Transverse colon (tissue), 4 donors: Measurements from ENCODE around the gene FUT6. TPM values are rescaled to one million over a fixed set of nuclear protein-coding genes. Genes with fewer than 3 reads are reported as not detected.

ENCODE experiments used
- DNase-seq: peaks from one replicate; pipeline ENCODE4 v3.0.0-alpha.2; 2019
- H3K27ac ChIP-seq, 4 donors: fragments of 200-600 bp; sonication (generic); 2 replicates each; pipeline ENCODE4 v1.5.1; 2016 to 2018; ENCODE audit warnings: inconsistent platforms in 4 of 4
- H3K27me3 ChIP-seq: fragments of 200-600 bp; sonication (generic); 2 replicates; pipeline ENCODE4 v1.5.1; 2017; ENCODE audit warnings: inconsistent platforms
- H3K36me3 ChIP-seq, 4 donors: fragments of 200-600 bp; sonication (generic); 2 replicates each; pipeline ENCODE4 v1.5.1; 2017 to 2019; ENCODE audit warnings: inconsistent platforms in 4 of 4
- H3K4me1 ChIP-seq, 4 donors: fragments of 200-600 bp; sonication (generic); 2 replicates each; pipeline ENCODE4 v1.5.1; 2017 to 2020; ENCODE audit warnings: inconsistent platforms in 4 of 4
- H3K4me3 ChIP-seq, 4 donors: fragments of 200-600 bp; sonication (generic); 1 replicate in 1 of 4; 2 replicates in 3 of 4; pipeline versions ENCODE4 v1.5.1 to v1.6.1; 2017 to 2019; ENCODE audit warnings: inconsistent platforms in 4 of 4
- H3K9me3 ChIP-seq, 2 donors: fragments of 200-600 bp; sonication (generic); 2 replicates each; pipeline ENCODE4 v1.5.1; 2017 to 2019; ENCODE audit warnings: inconsistent platforms in 2 of 2
- EP300 ChIP-seq: sonication (generic); formaldehyde crosslinking; IDR thresholded peaks from one replicate; pipeline ENCODE4 v1.6.1; 2017; ENCODE audit warnings: antibody characterized with exemption, low read depth
- POLR2A ChIP-seq: fragments of 450-650 bp; IDR thresholded peaks from one replicate; pipeline ENCODE4 v1.6.1; 2016; ENCODE audit warnings: antibody characterized with exemption, mild to moderate bottlenecking, moderate library complexity
- POLR2AphosphoS5 ChIP-seq, 3 donors: sonication (generic); formaldehyde crosslinking; IDR thresholded peaks; one replicate each; pipeline ENCODE4 v1.6.1; 2016; ENCODE audit warnings: antibody characterized with exemption in 3 of 3
- WGBS, 2 donors: methylation state at CpG; one replicate each; pipeline ENCODE4 v1.1.5; 2018; ENCODE audit warnings: low coverage in 1 of 2; 5-methylcytosine and 5-hydroxymethylcytosine counted together
- in situ Hi-C, 4 donors: fragments of 200-750 bp; cut with MboI; loops; one replicate each; pipeline versions ENCODE4 v1.15.0 to v1.15.1; 2017; ENCODE audit warnings: low sequenced_read_pairs in 3 of 4, low pct_ligation_motif_present in 1 of 4, low pct_unique_long_range_greater_than_20kb in 1 of 4
- intact Hi-C: fragments of 100-400 bp; cut with DNase I; formaldehyde crosslinking; loops from one replicate; pipeline ENCODE4 v1.15.1; 2023; ENCODE audit warnings: low total_unique reads
- total RNA-seq, 4 donors: library from RNA; depleted of rRNA; stranded (reverse); fragments of >200 nt; gene quantifications; one replicate each; pipeline ENCODE4 v1.1.0, GENCODE V29; 2016
- TF ChIP-seq, protein P1 (sequence below), 5 experiments: fragments of 200-600 bp in 3 of 5; fragments of 450-650 bp in 2 of 5; sonication (generic) in 3 of 5; IDR thresholded peaks; 1 replicate in 2 of 5; 2 replicates in 3 of 5; pipeline ENCODE4 v1.5.1; 2016 to 2017; ENCODE audit warnings: antibody characterized with exemption in 5 of 5, inconsistent platforms in 3 of 5, mild to moderate bottlenecking in 2 of 5, moderate library complexity in 1 of 5

FUT6 gene
- total RNA-seq, 4 donors from 2014 or later, result 71.9 to 251 (median 115) TPM

DNA sequence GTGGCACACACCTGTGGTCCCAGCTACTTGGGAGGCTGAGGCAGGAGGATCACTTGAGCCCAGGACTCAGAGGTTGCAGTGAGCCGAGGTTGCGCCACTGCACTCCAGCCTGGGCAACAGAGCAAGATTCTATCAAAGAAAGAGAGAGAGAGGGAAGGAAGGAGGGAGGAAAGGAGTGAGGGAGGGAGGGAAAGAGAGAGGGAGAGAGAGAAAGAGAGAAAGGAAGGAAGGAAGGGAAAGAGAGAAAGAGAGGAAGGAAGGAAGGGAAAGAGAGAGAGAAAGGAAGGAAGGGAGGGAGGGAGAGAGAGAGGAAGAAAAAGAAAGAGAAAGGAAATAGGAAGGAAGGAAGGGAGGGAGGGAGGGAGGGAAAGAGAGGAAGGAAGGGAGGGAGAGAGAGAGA lies 22.3 kb downstream of the FUT6 start:
- TF ChIP-seq, protein P1, sequence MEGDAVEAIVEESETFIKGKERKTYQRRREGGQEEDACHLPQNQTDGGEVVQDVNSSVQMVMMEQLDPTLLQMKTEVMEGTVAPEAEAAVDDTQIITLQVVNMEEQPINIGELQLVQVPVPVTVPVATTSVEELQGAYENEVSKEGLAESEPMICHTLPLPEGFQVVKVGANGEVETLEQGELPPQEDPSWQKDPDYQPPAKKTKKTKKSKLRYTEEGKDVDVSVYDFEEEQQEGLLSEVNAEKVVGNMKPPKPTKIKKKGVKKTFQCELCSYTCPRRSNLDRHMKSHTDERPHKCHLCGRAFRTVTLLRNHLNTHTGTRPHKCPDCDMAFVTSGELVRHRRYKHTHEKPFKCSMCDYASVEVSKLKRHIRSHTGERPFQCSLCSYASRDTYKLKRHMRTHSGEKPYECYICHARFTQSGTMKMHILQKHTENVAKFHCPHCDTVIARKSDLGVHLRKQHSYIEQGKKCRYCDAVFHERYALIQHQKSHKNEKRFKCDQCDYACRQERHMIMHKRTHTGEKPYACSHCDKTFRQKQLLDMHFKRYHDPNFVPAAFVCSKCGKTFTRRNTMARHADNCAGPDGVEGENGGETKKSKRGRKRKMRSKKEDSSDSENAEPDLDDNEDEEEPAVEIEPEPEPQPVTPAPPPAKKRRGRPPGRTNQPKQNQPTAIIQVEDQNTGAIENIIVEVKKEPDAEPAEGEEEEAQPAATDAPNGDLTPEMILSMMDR (IDR thresholded peaks at IDR 0.05), result no peak
- TF ChIP-seq POLR2A, result no peak
- no peak for TF ChIP-seq POLR2AphosphoS5 (IDR thresholded peaks at IDR 0.05)
- TF ChIP-seq EP300, result no peak
- intact Hi-C loops, result no loop called here
- Histone ChIP-seq H3K9me3 (no peaks in the 10 kb centered on the region), H3K27me3 (no peaks in the 10 kb centered on the region), H3K4me1 (peaks cover 0 to 8% (median 2%) of the 10 kb centered on the region in 4 donors), H3K27ac (no peak overlapping the region), H3K4me3 (no peak overlapping the region), H3K36me3 (no peaks in the 10 kb centered on the region)
- no peak for DNase-seq
- in situ Hi-C loops, result loop anchor here in 1 of 4 donors (10.0 kb wide), 1 partner anchor 68 kb away; no protein-coding TSS in a partner anchor
- WGBS, 2 donors, result 92 to 97% methylated on average over 2 of the region's 2 CpGs

DNA sequence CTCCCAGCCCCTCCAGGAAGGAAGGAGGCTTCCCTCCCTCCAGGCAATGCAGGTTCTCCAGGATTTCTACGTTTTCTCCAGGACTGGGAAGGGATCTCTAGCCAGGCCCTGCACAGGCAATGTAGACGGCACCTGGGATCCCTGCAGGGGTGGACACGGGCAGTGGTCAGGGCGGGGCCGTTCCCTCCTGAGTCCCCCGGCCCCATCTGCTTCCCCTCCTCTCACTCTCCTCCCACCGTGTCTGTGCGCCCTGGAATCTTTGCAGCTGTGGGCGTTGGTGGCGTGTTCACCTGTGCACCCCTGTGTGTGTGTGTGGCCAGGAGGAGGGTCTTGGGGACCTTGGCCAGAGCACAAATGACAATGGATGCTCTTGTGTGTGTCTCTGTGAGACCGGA lies 24.7 kb downstream of the FUT6 start:
- intact Hi-C loops (no loop called here), in situ Hi-C loops (loop anchor here in 1 of 4 donors (10.0 kb wide), 1 partner anchor 70 kb away; no protein-coding TSS in a partner anchor)
- H3K4me3 ChIP-seq, result no peak overlapping the region
- no peaks in the 10 kb centered on the region for H3K9me3 ChIP-seq
- H3K36me3 ChIP-seq, result no peaks in the 10 kb centered on the region
- no peak overlapping the region for H3K27ac ChIP-seq
- DNase-seq, result no peak
- peaks cover 0 to 7% (median 0%) of the 10 kb centered on the region in 4 donors for H3K4me1 ChIP-seq
- TF ChIP-seq EP300 (no peak), POLR2AphosphoS5 (IDR thresholded peaks at IDR 0.05) (no peak), POLR2A (no peak)
- TF ChIP-seq, protein P1 (IDR thresholded peaks at IDR 0.05), result no peak
- no peaks in the 10 kb centered on the region for H3K27me3 ChIP-seq
- WGBS, 2 donors, result 58% methylated on average over 10 of the region's 11 CpGs; no CpG with 5 or more reads in 1 of the 2 donors

DNA sequence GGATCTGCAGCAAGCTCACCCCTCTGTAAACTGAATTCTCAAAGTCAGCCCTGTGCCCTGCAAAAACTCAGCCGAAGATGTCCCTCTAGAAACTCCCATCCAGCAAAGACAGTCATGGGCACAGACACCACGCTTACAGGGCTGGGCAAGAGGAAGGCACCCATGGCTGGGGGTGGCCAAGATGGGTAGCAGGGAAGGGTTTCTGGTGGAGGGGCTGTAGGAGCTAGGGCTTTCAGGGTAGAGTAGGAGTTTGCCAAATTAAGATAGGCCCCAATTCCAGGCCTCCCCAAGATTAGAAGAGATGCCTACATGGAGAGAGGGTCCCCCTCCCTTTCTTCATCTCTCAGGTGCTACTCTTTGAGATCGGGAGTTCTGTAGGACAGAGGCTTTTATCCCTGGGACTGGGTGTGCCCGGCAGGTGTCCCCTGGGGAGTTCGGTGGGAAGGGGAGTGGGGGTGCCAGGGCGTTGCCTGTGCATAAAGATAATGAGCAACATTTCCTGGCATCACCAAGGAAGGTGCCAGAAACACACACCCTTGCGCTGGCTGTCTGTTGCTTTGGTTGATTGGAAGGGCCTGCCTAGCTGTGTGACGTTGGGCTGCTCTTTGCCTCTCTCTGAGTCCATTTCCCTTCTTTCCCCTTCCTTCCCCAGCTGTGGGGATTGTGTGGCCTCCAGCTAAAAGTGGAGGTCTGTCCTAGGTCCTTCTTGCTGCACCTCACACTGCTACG lies 25.2 kb downstream of the FUT6 start:
- intact Hi-C loops, result no loop called here
- no peak for DNase-seq
- Histone ChIP-seq H3K27ac (no peak overlapping the region), H3K4me1 (peaks cover 0 to 7% (median 0%) of the 10 kb centered on the region in 4 donors), H3K27me3 (no peaks in the 10 kb centered on the region), H3K9me3 (no peaks in the 10 kb centered on the region), H3K36me3 (no peaks in the 10 kb centered on the region), H3K4me3 (no peak overlapping the region)
- TF ChIP-seq, protein P1 (IDR thresholded peaks at IDR 0.05), result no peak
- TF ChIP-seq EP300, result no peak
- TF ChIP-seq POLR2AphosphoS5 (IDR thresholded peaks at IDR 0.05), result no peak
- TF ChIP-seq POLR2A, result no peak
- 58 to 100% methylated on average over 1 to 9 of the region's 9 CpGs for WGBS, 2 donors
- in situ Hi-C loops, result loop anchor here in 1 of 4 donors (10.0 kb wide), 1 partner anchor 71 kb away; no protein-coding TSS in a partner anchor

DNA sequence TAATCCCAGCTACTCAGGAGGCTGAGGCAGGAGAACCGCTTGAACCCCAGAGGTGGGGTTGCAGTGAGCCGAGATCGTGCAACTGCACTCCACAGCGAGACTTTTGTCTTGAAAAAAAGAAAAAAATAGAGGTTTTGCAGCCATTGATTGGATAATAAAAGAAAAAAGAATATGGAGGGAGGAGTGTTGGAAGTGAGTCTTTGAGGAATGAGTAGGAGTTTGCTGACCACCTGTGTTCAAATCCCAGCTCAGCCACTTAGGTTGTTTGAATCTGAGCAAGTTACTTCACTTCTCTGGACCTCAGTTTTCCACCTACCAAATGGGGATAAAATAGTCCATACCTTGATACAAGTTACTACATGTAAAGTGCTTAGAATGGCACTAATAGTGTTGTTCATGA lies 28.4 kb downstream of the FUT6 start:
- in situ Hi-C loops, result loop anchor here in 1 of 4 donors (10.0 kb wide), 1 partner anchor 74 kb away; no protein-coding TSS in a partner anchor
- H3K36me3 ChIP-seq, result no peaks in the 10 kb centered on the region
- H3K27ac ChIP-seq, result no peak overlapping the region
- no peak overlapping the region for H3K4me3 ChIP-seq
- no peaks in the 10 kb centered on the region for H3K27me3 ChIP-seq
- TF ChIP-seq POLR2AphosphoS5 (IDR thresholded peaks at IDR 0.05) (no peak), POLR2A (no peak), EP300 (no peak)
- TF ChIP-seq, protein P1 (IDR thresholded peaks at IDR 0.05), result no peak
- intact Hi-C loops, result no loop called here
- 93 to 94% methylated on average over 3 to 4 of the region's 4 CpGs for WGBS, 2 donors
- peaks cover 0 to 8% (median 1%) of the 10 kb centered on the region in 4 donors for H3K4me1 ChIP-seq
- DNase-seq, result no peak
- no peaks in the 10 kb centered on the region for H3K9me3 ChIP-seq
